ENCODE data around the gene SAE1. TPM values are rescaled to one million over a fixed set of nuclear protein-coding genes. Genes with fewer than 3 reads are reported as not detected.
A peak's percentile ranks its signal among the peaks of the same experiment; 100 is the strongest.

SAE1 gene
- polyA plus RNA-seq, 2 of the 4 experiments (the other 2 are of a cell fraction): 206 to 249 TPM

GRCh38 chr19:47130589-47131227 is at the start of gene SAE1 (continued):
- TF ChIP-seq FOXS1 (CRISPR knock-in tag; IDR thresholded peaks at IDR 0.05): peak; percentile 73; the same call in 1 of the 2 replicates
- TF ChIP-seq MYC (IDR thresholded peaks at IDR 0.05; ENCODE audit: borderline replicate concordance, low read length): peak; percentile 92
- no peak for TF ChIP-seq KDM1A (IDR thresholded peaks at IDR 0.05; ENCODE audit: low read depth)
- TF ChIP-seq HOXA7 (CRISPR knock-in tag; IDR thresholded peaks at IDR 0.05): no peak
- no peak for TF ChIP-seq RCOR1 (IDR thresholded peaks at IDR 0.05; ENCODE audit: low read depth, low read length)
- no peak for TF ChIP-seq KDM5A (IDR thresholded peaks at IDR 0.05)
- no peak for TF ChIP-seq EHF (CRISPR knock-in tag; IDR thresholded peaks at IDR 0.05)
- TF ChIP-seq ZNF302 (CRISPR knock-in tag; IDR thresholded peaks at IDR 0.05): peak; percentile 66; the same call in 1 of the 2 replicates
- TF ChIP-seq EHMT2 (IDR thresholded peaks at IDR 0.05; ENCODE audit: low read depth): no peak
- TF ChIP-seq HMGXB4 (CRISPR knock-in tag; IDR thresholded peaks at IDR 0.05; ENCODE audit: borderline replicate concordance): peak; percentile 63; the same call in 1 of the 2 replicates
- TF ChIP-seq ESRRA (IDR thresholded peaks at IDR 0.05; ENCODE audit: borderline replicate concordance, low read length): no peak
- TF ChIP-seq POLR2AphosphoS2 (conservative IDR thresholded peaks at IDR 0.05; ENCODE audit: low read length): no peak
- TF ChIP-seq MAFK (IDR thresholded peaks at IDR 0.05; ENCODE audit: partially characterized antibody): no peak
- TF ChIP-seq HDAC2 (IDR thresholded peaks at IDR 0.05): peak; percentile 53; the same call in 1 of the 2 replicates
- peak; percentile 90 for TF ChIP-seq POLR2A (IDR thresholded peaks at IDR 0.05; ENCODE audit: low read length)
- no peak for TF ChIP-seq RFX5 (IDR thresholded peaks at IDR 0.05)
- no peak for TF ChIP-seq RARB (CRISPR knock-in tag; IDR thresholded peaks at IDR 0.05)
- TF ChIP-seq ZSCAN20 (CRISPR knock-in tag; IDR thresholded peaks at IDR 0.05): no peak
- TF ChIP-seq MAX (IDR thresholded peaks at IDR 0.05): peak; percentile 100
- no peak for TF ChIP-seq CBX8 (IDR thresholded peaks at IDR 0.05)
- TF ChIP-seq BHLHE40 (IDR thresholded peaks at IDR 0.05; ENCODE audit: low read depth, low read length): peak; percentile 99
- TF ChIP-seq PBX3 (IDR thresholded peaks at IDR 0.05): no peak
- 0 out of 2 replicates have a peak, but pooled peaks have one; percentile 45 for TF ChIP-seq RNF2 (IDR thresholded peaks at IDR 0.05; ENCODE audit: borderline replicate concordance, low read depth)
- peak; percentile 50 for TF ChIP-seq CTCF (IDR thresholded peaks at IDR 0.05)
- TF ChIP-seq NFE2L2 (conservative IDR thresholded peaks at IDR 0.05; ENCODE audit: low read length): no peak
- no peak for TF ChIP-seq ZFP36 (IDR thresholded peaks at IDR 0.05; ENCODE audit: borderline replicate concordance, partially characterized antibody)

GRCh38 chr19:47081095-47081494 is 49.5 kb upstream of the SAE1 start:
- peaks cover 8% of the 10 kb centered on the region for H3K4me1 ChIP-seq
- ChIA-PET CTCF (interaction anchor here (0.6 to 4.8 kb wide), 15 partner anchors 11 to 331 kb away, joined by 3 to 72 read pairs (median 5); partner anchors contain the start of genes SAE1 and ZC3H4), POLR2A (interaction anchor here (2.2 kb wide), 1 partner anchor 32 kb away, joined by 13 read pairs; the partner anchor contains the start of gene ZC3H4)
- ATAC-seq (no peak), FAIRE-seq (no peak), DNase-seq (ENCODE audit: low read depth in 1 of 2, low spot score in 1 of 2) (no peak)
- H3K4me2 ChIP-seq: no peak overlapping the region
- no peaks in the 10 kb centered on the region for H3K9me3 ChIP-seq
- no peak overlapping the region for H3K4me3 ChIP-seq
- 86% methylated on average over 6 of the region's 6 CpGs for WGBS (ENCODE audit: missing lambda C conversion rate)
- H3K27ac ChIP-seq: no peak overlapping the region
- TF ChIP-seq CBX8 (IDR thresholded peaks at IDR 0.05) (no peak), RFX5 (IDR thresholded peaks at IDR 0.05) (no peak), NR3C1 (IDR thresholded peaks at IDR 0.05) (no peak), MAFK (IDR thresholded peaks at IDR 0.05; ENCODE audit: partially characterized antibody) (no peak), ZC3H11A (IDR thresholded peaks at IDR 0.05) (no peak), POLR2A (IDR thresholded peaks at IDR 0.05; ENCODE audit: low read length) (no peak), HDAC2 (IDR thresholded peaks at IDR 0.05) (no peak), FOSB (CRISPR knock-in tag; IDR thresholded peaks at IDR 0.05) (no peak), JUNB (IDR thresholded peaks at IDR 0.05) (no peak), BHLHE40 (IDR thresholded peaks at IDR 0.05; ENCODE audit: low read depth, low read length) (no peak), RNF2 (IDR thresholded peaks at IDR 0.05; ENCODE audit: borderline replicate concordance, low read depth) (no peak), NPAS2 (CRISPR knock-in tag; IDR thresholded peaks at IDR 0.05; ENCODE audit: borderline replicate concordance) (no peak), HMGXB4 (CRISPR knock-in tag; IDR thresholded peaks at IDR 0.05; ENCODE audit: borderline replicate concordance) (no peak), KDM5A (IDR thresholded peaks at IDR 0.05) (no peak), MAZ (IDR thresholded peaks at IDR 0.05; ENCODE audit: borderline replicate concordance, low read depth, low read length) (no peak), TP53 (CRISPR knock-in tag; IDR thresholded peaks at IDR 0.05) (no peak), MYC (IDR thresholded peaks at IDR 0.05; ENCODE audit: borderline replicate concordance, low read length) (no peak), CBX2 (IDR thresholded peaks at IDR 0.05; ENCODE audit: borderline replicate concordance, low read depth) (no peak)
